GM12875 (cell line): ENCODE data around the gene IP6K1.

Experiments
- H3K4me3 ChIP-seq: one replicate; pipeline ENCODE4 v1.5.1; 2011; ENCODE audit warnings: low read depth, low read length, control low read depth
- TF ChIP-seq, protein P1 (sequence below): IDR thresholded peaks from 2 replicates; pipeline ENCODE4 v1.5.1; 2011; ENCODE audit warnings: low read depth, mild to moderate bottlenecking, control low read depth, inconsistent platforms, low read length, moderate library complexity, borderline replicate concordance; ENCODE audit not compliant: insufficient read depth

The IP6K1 gene

DNA sequence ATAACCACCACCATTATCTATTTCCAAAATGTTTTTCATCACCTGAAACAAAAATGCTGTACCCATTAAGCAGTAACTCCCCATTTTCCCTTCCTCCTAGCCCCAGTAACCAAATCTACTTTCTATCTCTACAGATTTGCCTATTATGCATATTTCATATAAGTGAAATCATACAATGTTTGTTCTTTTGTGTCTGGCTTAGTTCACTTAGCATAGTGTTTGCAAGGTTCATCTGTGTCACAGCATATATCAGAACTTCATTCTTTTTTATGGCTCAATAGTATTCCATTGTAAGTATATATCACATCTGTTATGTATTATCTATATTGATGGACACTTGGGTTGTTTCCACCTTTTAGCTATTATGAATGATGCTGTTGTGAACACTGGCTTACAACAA, 45.9 kb downstream of the IP6K1 start:
- TF ChIP-seq, protein P1, sequence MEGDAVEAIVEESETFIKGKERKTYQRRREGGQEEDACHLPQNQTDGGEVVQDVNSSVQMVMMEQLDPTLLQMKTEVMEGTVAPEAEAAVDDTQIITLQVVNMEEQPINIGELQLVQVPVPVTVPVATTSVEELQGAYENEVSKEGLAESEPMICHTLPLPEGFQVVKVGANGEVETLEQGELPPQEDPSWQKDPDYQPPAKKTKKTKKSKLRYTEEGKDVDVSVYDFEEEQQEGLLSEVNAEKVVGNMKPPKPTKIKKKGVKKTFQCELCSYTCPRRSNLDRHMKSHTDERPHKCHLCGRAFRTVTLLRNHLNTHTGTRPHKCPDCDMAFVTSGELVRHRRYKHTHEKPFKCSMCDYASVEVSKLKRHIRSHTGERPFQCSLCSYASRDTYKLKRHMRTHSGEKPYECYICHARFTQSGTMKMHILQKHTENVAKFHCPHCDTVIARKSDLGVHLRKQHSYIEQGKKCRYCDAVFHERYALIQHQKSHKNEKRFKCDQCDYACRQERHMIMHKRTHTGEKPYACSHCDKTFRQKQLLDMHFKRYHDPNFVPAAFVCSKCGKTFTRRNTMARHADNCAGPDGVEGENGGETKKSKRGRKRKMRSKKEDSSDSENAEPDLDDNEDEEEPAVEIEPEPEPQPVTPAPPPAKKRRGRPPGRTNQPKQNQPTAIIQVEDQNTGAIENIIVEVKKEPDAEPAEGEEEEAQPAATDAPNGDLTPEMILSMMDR = no peak
- no peak overlapping the region for H3K4me3 ChIP-seq

DNA sequence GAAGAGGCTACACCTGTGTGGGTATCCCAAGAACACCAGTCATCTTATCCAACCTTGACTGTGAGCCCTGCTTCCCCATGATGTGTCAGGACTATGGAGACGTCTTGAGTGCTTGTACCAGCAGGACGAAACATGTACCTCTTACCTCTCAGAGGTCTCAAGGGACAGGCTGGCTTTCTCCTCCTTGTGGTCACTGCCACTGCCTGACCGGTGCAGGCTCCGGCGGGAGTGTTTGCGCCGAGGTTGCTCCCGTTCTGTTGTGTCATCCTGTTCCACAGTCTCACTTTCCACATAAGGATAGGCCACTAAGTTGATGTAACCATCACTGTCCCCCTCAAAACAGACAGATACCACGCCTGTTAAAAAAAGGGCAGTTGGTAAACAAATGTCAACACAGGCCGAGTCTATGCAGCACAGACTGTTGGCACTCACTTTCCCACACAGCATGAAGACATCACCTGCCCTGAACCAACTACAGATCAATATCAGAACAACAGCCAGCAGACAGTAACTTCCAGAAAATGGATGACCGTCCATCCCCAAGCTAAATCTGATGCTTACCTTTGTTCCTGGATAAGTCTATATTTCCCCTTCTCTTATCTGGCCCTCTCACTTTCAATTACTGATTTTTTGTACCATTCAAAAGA, 48.2 kb downstream of the IP6K1 start:
- no peak overlapping the region for H3K4me3 ChIP-seq
- TF ChIP-seq, protein P1 = no peak

DNA sequence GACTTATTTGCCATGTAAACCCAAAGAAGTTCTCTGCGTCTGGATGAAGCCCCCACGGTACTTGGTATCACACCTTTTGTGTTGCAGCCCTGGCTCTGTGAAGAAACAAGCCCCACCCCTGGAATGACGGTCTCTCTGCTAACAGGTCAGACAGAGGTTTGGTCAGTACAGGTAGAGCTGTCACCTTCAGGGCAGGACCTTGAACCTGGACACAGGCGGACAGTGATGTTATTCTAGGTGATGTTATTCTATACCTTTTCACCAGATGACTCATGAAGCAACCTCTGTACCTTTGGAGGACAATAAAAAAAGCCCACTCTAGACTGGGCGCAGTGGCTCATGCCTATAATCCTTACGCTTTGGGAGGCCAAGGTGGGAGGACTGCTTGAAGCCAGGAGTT, 51.6 kb downstream of the IP6K1 start:
- no peak overlapping the region for H3K4me3 ChIP-seq
- TF ChIP-seq, protein P1 = no peak

DNA sequence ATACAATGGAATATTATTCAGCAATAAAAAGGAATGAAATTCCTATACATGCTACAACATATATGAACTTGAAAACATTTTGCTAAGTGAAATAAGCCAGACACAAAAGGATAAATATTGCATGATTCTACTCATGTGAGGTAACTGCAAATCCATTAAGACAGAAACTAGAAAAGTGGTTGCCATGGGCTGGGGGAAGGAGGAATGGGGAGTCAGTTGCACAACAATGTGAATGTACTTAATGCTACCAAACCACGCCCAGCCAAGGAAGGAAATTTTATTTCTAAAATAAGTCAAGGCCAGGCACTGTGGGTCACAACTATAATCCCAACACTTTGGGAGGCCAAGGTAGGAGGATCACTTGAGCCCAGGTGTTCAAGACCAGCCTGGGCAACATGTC, 52.8 kb downstream of the IP6K1 start:
- H3K4me3 ChIP-seq = no peak overlapping the region
- TF ChIP-seq, protein P1 = no peak

DNA sequence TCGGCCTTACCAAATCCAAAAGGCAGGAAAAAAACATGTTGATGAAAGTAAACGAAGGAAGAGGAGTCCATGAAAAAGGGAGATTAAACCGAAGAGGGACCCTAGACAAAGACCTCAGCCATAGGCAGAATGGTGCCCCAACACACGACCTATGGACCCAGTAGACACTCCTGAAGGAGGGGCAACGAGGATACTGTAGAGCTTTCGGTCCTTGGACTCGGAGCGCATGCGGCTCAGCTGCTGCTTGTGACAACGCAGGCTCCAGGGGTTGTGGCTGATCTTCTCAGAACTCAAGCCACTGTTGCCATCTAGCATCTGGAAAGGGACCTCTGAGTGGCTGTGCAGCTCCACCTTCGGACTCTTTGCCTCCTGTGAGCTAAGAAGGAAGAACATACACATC, 53.7 kb downstream of the IP6K1 start:
- TF ChIP-seq, protein P1 = no peak
- H3K4me3 ChIP-seq = no peak overlapping the region

DNA sequence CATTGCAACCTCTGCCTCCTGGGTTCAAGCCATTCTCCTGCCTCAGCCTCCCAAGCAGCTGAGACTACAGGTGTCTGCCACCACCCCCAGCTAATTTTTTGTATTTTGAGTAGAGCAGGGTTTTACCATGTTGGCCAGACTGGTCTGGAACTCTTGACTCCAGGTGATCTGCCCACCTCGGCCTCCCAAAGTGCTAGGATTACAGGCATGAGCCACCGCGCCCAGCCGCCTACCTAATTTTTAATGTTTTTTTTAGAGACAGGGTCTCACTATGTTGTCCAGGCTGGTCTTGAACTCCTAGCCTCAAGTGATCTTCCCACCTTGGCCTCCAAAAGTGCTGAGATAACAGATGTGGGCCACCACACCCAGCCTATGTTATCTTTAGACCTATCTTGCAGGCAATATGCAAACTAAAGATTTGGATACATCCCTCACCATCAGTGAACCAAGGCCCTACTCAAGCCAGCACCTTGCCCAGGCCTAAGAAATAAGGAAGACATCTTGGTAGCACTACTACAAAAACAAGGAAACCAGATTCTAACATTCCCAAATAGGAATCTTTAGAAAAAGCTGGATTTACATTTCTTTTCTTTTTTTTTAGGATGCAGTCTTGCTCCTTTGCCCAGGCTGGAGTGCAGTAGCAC, 56.3 kb downstream of the IP6K1 start:
- TF ChIP-seq, protein P1 = no peak
- H3K4me3 ChIP-seq = no peak overlapping the region

DNA sequence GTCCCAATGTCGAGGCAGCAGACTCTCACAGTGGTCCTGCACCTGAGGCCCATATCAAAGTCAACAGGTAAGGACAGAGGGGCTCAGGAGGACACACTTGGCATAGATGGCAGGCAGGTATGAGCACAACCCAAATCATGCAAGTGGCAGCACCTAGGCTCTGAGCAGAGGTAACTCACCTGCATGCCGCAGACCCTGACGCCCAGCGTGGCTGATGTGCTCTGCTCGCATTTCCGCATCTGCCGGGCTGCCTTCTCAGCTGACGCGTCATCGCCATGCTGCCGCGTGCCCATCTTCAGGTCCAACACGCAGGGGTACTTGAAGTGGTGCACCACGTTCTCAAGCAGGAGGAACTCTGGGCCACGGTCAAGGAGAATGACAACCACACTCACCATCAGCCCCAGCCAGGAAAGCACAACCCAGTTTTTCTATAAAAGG, 58.4 kb downstream of the IP6K1 start:
- TF ChIP-seq, protein P1 = no peak
- no peak overlapping the region for H3K4me3 ChIP-seq
